Skin epidermis (tissue), 12 donors: ENCODE results near the gene CDK13.

Source experiments
- H3K27ac ChIP-seq, 21 experiments: fragments of 200-600 bp; sonication (generic) in 11 of 21; one replicate each; pipeline ENCODE4 v1.5.0; 2020; ENCODE audit warnings: mild to moderate bottlenecking in 3 of 21, inconsistent platforms in 2 of 21, moderate library complexity in 2 of 21
- H3K4me3 ChIP-seq, 7 experiments: fragments of 200-600 bp; sonication (generic) in 2 of 7; one replicate each; pipeline ENCODE4 v1.5.0; 2020; ENCODE audit warnings: inconsistent platforms in 2 of 7, mild to moderate bottlenecking in 2 of 7, moderate library complexity in 1 of 7

Gene CDK13

GRCh38 chr7:40000734-40001315, 50.8 kb downstream of the CDK13 start:
- H3K4me3 ChIP-seq = no peak overlapping the region

GRCh38 chr7:40001649-40002048, 51.6 kb downstream of the CDK13 start:
- Histone ChIP-seq H3K27ac (no peak overlapping the region), H3K4me3 (no peak overlapping the region)

More at GRCh38 chr7:40000734-40001315, 50.8 kb downstream of the CDK13 start:
- H3K27ac ChIP-seq = no peak overlapping the region

DNA sequence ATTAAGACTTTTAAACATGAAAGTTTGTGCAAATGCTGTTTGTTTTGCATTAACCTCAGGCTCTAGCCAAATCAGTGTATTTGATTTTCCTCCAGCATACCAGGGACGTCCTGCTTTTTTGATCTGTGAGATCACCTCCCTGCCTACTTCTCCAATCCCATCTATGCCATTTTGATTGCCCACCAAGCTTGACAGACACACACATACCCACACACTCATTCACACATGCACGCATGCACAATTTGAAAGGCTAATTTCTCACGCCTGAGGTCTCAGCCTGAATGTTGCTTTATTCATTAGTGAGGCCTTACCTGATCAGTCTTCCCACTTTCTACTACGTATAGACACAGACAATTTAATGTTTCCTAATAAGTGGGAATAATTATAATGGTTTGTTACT, 53.5 kb downstream of the CDK13 start:
- Histone ChIP-seq H3K27ac (no peak overlapping the region), H3K4me3 (no peak overlapping the region)

DNA sequence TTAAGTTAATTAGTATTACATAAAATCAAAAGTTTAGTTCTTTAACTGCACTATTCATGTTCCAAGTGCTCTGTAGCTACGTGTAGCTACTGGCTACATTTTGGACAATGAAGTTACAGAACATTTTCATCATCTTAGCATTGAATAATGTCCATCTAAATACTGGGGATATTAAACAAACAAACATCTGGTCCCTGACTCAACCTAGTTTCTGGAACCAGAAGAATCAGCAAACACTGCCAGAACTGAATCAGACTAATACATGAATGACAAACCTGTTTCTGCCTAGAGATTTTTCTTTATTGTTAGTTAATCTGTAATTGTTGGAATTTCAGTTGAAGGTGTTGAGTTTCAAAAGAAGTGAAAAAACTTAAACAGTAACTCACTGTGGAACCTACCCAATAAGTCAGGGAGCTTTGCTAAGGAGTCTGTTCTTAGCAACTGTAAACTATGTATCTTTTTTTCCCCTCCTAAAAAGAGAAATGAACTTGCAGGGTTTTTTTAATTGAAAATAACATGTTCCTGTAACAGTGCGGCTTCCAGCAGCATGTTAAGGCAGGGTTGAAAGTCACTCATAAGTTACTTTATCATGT, 58.3 kb downstream of the CDK13 start:
- Histone ChIP-seq H3K4me3 (no peak overlapping the region), H3K27ac (no peak overlapping the region)

GRCh38 chr7:40009301-40009700, 59.2 kb downstream of the CDK13 start:
- no peak overlapping the region for H3K4me3 ChIP-seq
- no peak overlapping the region for H3K27ac ChIP-seq

DNA sequence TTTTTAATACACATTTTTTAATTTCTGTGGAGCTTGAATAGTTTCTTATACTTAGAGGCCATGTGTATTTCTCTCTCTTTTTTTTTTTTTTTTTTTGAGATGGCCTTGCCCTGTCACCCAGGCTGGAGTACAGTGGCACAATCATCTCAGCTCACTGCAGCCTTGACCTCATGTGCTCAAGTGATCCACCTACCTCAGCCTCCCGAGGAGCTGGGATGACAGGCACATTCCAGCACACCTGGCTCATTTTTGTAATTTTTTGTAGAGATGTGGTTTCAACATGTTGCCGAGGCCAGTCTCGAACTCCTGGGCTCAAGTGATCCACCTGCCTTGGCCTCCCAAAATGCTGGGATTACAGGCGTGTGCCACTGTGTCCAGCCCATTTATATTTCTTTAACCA, 64.3 kb downstream of the CDK13 start:
- no peak overlapping the region for H3K4me3 ChIP-seq
- no peak overlapping the region for H3K27ac ChIP-seq

GRCh38 chr7:40015790-40016296, 65.8 kb downstream of the CDK13 start:
- no peak overlapping the region for H3K27ac ChIP-seq
- no peak overlapping the region for H3K4me3 ChIP-seq

DNA sequence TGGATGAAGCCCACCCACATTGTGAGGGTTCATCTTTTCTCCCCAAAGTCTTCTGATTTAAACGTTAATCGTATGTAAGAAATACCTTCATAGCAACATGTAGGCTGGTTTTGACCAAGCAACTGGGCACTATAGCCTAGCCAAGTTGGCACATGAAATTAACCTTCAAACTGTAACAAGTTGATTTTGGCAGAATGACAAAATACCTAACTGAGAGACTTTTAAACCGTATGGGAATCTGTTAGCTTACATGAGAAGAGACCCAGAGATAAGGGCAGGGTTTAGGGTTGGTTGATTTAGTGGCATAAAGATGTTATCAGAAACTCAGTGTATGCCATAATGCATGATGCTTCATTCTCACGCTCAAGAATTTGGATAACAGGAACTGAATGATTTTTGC, 69.5 kb downstream of the CDK13 start:
- H3K27ac ChIP-seq = no peak overlapping the region

DNA sequence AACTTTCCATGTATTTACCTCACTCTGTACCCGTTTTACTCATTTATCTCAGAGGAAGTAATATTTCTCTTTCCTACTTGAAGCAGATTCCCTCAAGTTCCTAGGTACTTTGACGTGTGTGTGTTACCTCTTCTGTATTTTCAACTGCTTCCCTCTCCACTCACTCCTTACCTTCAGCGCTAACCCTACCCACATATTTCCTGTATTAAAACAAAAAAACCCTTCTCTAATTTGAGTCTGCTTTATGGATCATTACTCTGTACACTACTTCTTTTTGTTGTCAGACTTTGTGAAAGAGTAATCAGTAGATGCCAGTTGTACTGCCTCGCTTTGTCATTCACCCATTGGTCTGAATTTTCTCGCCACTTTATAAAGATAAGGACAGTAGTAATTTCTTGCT, 74.0 kb downstream of the CDK13 start:
- Histone ChIP-seq H3K4me3 (no peak overlapping the region), H3K27ac (no peak overlapping the region)

More for the DNA sequence above, 69.5 kb downstream of the CDK13 start:
- no peak overlapping the region for H3K4me3 ChIP-seq

- no peak overlapping the region for H3K4me3 ChIP-seq
- H3K27ac ChIP-seq = no peak overlapping the region
These were observed 74.8 kb downstream of the CDK13 start for GRCh38 chr7:40024841-40025240.

DNA sequence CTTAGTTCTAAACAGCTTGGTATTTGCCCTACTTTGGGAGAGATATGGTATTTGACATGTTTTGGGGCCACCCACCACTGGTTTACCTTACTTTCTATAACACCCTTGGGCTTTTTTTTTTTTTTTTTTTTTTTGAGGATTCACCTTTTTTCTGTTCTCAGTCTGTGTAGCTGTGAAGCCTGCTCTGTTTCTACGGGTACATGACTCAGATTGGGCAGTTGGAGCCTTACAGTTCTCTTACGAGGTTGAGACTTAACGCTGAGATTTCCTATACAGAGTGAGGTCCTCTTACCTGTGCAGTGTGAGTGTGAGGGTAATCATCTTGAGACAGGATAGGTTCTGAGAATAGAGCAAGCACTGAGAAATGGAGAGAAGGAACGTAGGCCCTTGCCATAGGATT, 77.5 kb downstream of the CDK13 start:
- Histone ChIP-seq H3K4me3 (no peak overlapping the region), H3K27ac (no peak overlapping the region)

DNA sequence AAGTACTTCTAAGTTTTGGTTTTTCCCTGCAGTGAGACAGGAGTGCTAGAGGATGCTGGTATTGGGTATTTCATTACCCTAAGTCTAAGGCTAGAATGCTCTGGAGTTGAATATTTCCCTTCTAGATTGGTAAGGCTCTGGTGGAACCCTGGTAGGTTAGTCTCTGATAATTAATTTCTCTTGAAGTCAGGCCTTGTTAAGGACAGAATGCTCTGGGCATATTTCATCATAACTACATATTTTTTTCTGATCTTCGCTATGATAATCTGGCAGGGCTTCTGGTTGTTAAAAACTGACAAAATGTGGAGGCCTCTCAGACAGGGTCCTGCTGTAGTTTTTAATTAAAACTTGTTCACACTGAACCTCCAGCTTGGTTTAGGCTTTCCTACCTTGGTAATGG, 83.8 kb downstream of the CDK13 start:
- H3K27ac ChIP-seq = no peak overlapping the region
- no peak overlapping the region for H3K4me3 ChIP-seq

GRCh38 chr7:40041456-40041855, 91.4 kb downstream of the CDK13 start:
- H3K4me3 ChIP-seq = no peak overlapping the region
- H3K27ac ChIP-seq = no peak overlapping the region

GRCh38 chr7:40043164-40043563, 93.1 kb downstream of the CDK13 start:
- H3K4me3 ChIP-seq = no peak overlapping the region

DNA sequence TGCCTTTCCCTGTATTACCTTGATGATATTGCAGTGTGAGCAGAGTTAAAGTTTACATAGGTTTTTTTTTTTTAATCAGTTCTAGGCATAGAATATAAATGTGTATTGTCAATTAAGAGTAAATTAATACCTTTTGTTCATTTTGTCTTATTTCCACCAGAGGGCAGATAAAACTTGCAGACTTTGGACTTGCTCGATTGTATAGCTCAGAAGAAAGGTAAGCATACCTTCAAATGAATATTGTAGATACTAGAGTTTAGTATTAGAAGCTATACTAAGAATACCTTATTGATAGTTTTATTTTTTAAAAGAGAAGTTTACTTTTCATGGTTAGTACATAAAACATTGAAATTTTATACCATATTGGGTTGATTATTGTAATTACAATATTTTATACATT, 97.6 kb downstream of the CDK13 start:
- H3K27ac ChIP-seq = no peak overlapping the region

More at GRCh38 chr7:40043164-40043563, 93.1 kb downstream of the CDK13 start:
- H3K27ac ChIP-seq = no peak overlapping the region

DNA sequence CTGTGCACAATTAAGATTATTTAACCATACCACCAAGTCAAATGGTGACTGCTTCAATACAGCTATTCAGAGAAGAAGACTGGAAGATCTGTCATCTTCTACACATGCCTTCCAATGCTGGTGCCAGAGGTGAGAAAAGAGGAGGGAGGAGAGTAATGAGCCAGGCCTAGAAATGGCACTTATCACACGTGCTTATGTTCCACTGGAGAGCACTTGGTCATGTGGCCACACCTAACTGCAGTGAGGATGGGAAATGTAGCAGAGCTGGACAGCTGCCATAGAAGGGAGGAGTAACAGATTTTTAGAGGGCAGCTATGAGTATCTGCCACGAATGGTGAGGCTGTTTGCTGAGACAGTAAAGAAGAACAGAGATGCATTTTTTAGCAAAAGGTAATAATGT, 107.2 kb downstream of the CDK13 start:
- Histone ChIP-seq H3K4me3 (no peak overlapping the region), H3K27ac (no peak overlapping the region)

More for the DNA sequence above, 97.6 kb downstream of the CDK13 start:
- H3K4me3 ChIP-seq = no peak overlapping the region

DNA sequence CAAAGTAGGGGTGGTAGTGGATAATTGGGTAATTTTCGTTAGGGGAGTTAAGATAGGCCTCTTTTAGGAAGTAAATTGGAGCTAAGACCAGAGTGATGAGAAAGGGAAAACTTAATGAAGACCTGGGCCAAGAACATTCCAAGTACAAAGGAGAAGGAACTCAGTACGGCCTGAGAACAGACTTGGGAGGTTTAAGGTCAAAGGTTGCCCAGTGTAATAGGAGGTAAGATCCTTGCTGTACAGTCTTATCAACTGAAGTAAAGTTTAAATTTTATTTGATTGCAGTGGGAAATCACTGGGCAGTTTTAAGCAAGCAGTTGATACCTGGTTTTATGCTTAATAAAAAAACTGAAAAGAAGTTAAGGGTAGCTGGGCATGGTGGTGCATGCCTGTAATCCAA, 108.0 kb downstream of the CDK13 start:
- Histone ChIP-seq H3K4me3 (no peak overlapping the region), H3K27ac (no peak overlapping the region)

DNA sequence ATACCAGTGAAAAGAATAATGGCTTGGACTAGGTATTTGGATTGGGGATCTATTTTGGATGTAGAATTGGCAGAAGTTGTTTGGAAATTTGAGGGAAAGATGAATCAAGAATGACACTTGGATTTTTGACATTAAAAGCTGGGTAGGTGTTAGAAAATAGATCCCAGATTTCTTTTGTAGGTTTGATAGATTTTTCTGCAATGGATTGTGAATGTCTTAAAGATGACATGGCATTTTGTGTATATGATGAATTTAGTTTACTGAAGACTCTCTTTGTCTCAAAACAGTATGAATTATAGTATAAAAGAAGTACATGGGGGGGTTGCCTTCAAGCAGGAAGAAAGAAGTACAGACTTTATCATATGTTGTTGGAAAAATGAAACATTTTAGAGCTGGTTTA, 108.6 kb downstream of the CDK13 start:
- H3K27ac ChIP-seq = no peak overlapping the region
- H3K4me3 ChIP-seq = no peak overlapping the region

- Histone ChIP-seq H3K4me3 (no peak overlapping the region), H3K27ac (no peak overlapping the region)
These were observed 109.0 kb downstream of the CDK13 start for GRCh38 chr7:40059057-40059456.

- Histone ChIP-seq H3K4me3 (no peak overlapping the region), H3K27ac (no peak overlapping the region)
These were observed 122.2 kb downstream of the CDK13 start for GRCh38 chr7:40072268-40072667.

- H3K4me3 ChIP-seq = no peak overlapping the region
- H3K27ac ChIP-seq = no peak overlapping the region
These were observed 123.2 kb downstream of the CDK13 start for GRCh38 chr7:40073239-40073638.

- Histone ChIP-seq H3K27ac (no peak overlapping the region), H3K4me3 (no peak overlapping the region)
These were observed 127.8 kb downstream of the CDK13 start for GRCh38 chr7:40077849-40078248.
